Liver (tissue), 9 donors: ENCODE data around the gene LRRK1. TPM values are rescaled to one million over a fixed set of nuclear protein-coding genes. Genes with fewer than 3 reads are reported as not detected.

ENCODE experiments used
- DNase-seq: peaks from one replicate; pipeline ENCODE4 v3.0.0-alpha.2; 2017; ENCODE audit warnings: low spot score
- H3K27ac ChIP-seq, 2 donors: one replicate each; pipeline ENCODE4 v1.7.0; 2013; ENCODE audit warnings: inconsistent platforms in 2 of 2, low read length in 2 of 2, control low read depth in 1 of 2, low read depth in 1 of 2, mild to moderate bottlenecking in 1 of 2
- H3K27me3 ChIP-seq, 4 donors: one replicate each; pipeline versions ENCODE4 v1.6.1 to v1.7.0; 2013; ENCODE audit warnings: low read length in 3 of 4, inconsistent platforms in 1 of 4, mild to moderate bottlenecking in 1 of 4, moderate library complexity in 1 of 4; ENCODE audit not compliant: control insufficient read depth in 4 of 4, insufficient read depth in 4 of 4
- H3K36me3 ChIP-seq, 4 donors: one replicate each; pipeline versions ENCODE4 v1.6.1 to v1.7.0; 2013; ENCODE audit warnings: low read length in 3 of 4, mild to moderate bottlenecking in 3 of 4, low read depth in 1 of 4, moderate library complexity in 1 of 4; ENCODE audit not compliant: control insufficient read depth in 4 of 4, insufficient read depth in 3 of 4
- H3K4me1 ChIP-seq, 4 donors: one replicate each; pipeline versions ENCODE4 v1.6.1 to v1.7.0; 2013; ENCODE audit warnings: low read length in 3 of 4, mild to moderate bottlenecking in 3 of 4, moderate library complexity in 1 of 4; ENCODE audit not compliant: control insufficient read depth in 4 of 4, insufficient read depth in 4 of 4
- H3K4me3 ChIP-seq, 3 donors: one replicate each; pipeline versions ENCODE4 v1.6.1 to v1.7.0; 2013; ENCODE audit warnings: low read length in 3 of 3, control low read depth in 1 of 3, low read depth in 1 of 3, mild to moderate bottlenecking in 1 of 3
- H3K9ac ChIP-seq, 2 donors: one replicate each; pipeline ENCODE4 v1.7.0; 2013; ENCODE audit warnings: low read length in 2 of 2, mild to moderate bottlenecking in 2 of 2, moderate library complexity in 2 of 2, control low read depth in 1 of 2, low read depth in 1 of 2
- H3K9me3 ChIP-seq, 4 donors: one replicate each; pipeline versions ENCODE4 v1.6.1 to v1.7.0; 2013; ENCODE audit warnings: low read length in 3 of 4; ENCODE audit not compliant: control insufficient read depth in 4 of 4
- ATF3 ChIP-seq: IDR thresholded peaks from 2 replicates; pipeline ENCODE4 v1.6.1; 2016; ENCODE audit warnings: antibody characterized with exemption
- CTCF ChIP-seq: fragments of 150-350 bp; IDR thresholded peaks from 2 replicates; pipeline ENCODE4 v1.5.1; 2017; ENCODE audit warnings: improper control_type of control experiment, low read depth, low read length; ENCODE audit not compliant: missing input control
- EGR1 ChIP-seq, 2 donors: IDR thresholded peaks; 2 replicates each; pipeline ENCODE4 v1.6.1; 2016 to 2018; ENCODE audit warnings: antibody characterized with exemption in 2 of 2, low read depth in 2 of 2
- FOXA1 ChIP-seq: IDR thresholded peaks from 2 replicates; pipeline ENCODE4 v1.6.1; 2016; ENCODE audit warnings: antibody characterized with exemption
- FOXA2 ChIP-seq: IDR thresholded peaks from 2 replicates; pipeline ENCODE4 v1.6.1; 2016; ENCODE audit warnings: antibody characterized with exemption
- GABPA ChIP-seq, 2 donors: IDR thresholded peaks in 1 of 2; conservative IDR thresholded peaks in 1 of 2; 2 replicates each; pipeline ENCODE4 v1.6.1; 2016; ENCODE audit warnings: antibody characterized with exemption in 2 of 2, mild to moderate bottlenecking in 1 of 2, moderate library complexity in 1 of 2
- HNF4G ChIP-seq: IDR thresholded peaks from 2 replicates; pipeline ENCODE4 v1.6.1; 2016; ENCODE audit warnings: antibody characterized with exemption
- JUND ChIP-seq, 2 donors: IDR thresholded peaks; 2 replicates each; pipeline ENCODE4 v1.6.1; 2016; ENCODE audit warnings: antibody characterized with exemption in 2 of 2
- MAX ChIP-seq: IDR thresholded peaks from 2 replicates; pipeline ENCODE4 v1.6.1; 2016; ENCODE audit warnings: antibody characterized with exemption
- NR2F2 ChIP-seq: IDR thresholded peaks from 2 replicates; pipeline ENCODE4 v1.6.1; 2016; ENCODE audit warnings: antibody characterized with exemption
- RAD21 ChIP-seq, 2 donors: IDR thresholded peaks; 2 replicates each; pipeline ENCODE4 v1.6.1; 2016; ENCODE audit warnings: antibody characterized with exemption in 2 of 2, mild to moderate bottlenecking in 2 of 2
- RXRA ChIP-seq, 2 donors: IDR thresholded peaks; 2 replicates each; pipeline ENCODE4 v1.6.1; 2017 to 2018; ENCODE audit warnings: antibody characterized with exemption in 2 of 2, mild to moderate bottlenecking in 1 of 2
- SP1 ChIP-seq: IDR thresholded peaks from 2 replicates; pipeline ENCODE4 v1.6.1; 2018; ENCODE audit warnings: antibody characterized with exemption, mild to moderate bottlenecking
- TAF1 ChIP-seq: conservative IDR thresholded peaks from 2 replicates; pipeline ENCODE4 v1.6.1; 2016; ENCODE audit warnings: antibody characterized with exemption, mild to moderate bottlenecking
- YY1 ChIP-seq: IDR thresholded peaks from 2 replicates; pipeline ENCODE4 v1.6.1; 2016; ENCODE audit warnings: antibody characterized with exemption, mild to moderate bottlenecking
- ZBTB33 ChIP-seq: IDR thresholded peaks from 2 replicates; pipeline ENCODE4 v1.6.1; 2016; ENCODE audit warnings: antibody characterized with exemption
- WGBS: extraction: QIAGEN DNeasy Blood & Tissue Kit; methylation state at CpG from one replicate; pipeline ENCODE4 v1.1.7; 2013; 5-methylcytosine and 5-hydroxymethylcytosine counted together
- polyA plus RNA-seq, 2 donors: library from polyadenylated mRNA; stranded (reverse) in 1 of 2; unstranded in 1 of 2; fragments of 200-250 nt in 1 of 2; fragments of >200 nt in 1 of 2; fragmentation: Nextera tagmentation in 1 of 2; extraction: Ambion mirVana in 1 of 2; gene quantifications; one replicate each; pipeline versions ENCODE4 v1.2.1 to v1.2.3, GENCODE V29; 2013 to 2015
- total RNA-seq, 2 donors: library from RNA; depleted of rRNA; stranded (reverse); fragments of >200 nt; gene quantifications; one replicate each; pipeline ENCODE4 v1.2.3, GENCODE V29; 2014
- donor health status: healthy.
- donor health status: healthy.
- donor health status: healthy.
- donor health status: healthy.
- donor health status: healthy.

Gene LRRK1
- total and polyA plus RNA-seq, 4 donors = 1.2 to 4.4 (median 2.7) TPM

GRCh38 chr15:101049856-101050622 lies 130.9 kb downstream of the LRRK1 start:
- 86% methylated on average over 22 of the region's 22 CpGs for WGBS
- Histone ChIP-seq H3K27me3 (no peaks in the 10 kb centered on the region), H3K4me1 (no peaks in the 10 kb centered on the region), H3K27ac (no peak overlapping the region), H3K9ac (no peak overlapping the region), H3K36me3 (peaks cover 0 to 6% (median 0%) of the 10 kb centered on the region in 4 donors), H3K4me3 (no peak overlapping the region), H3K9me3 (no peaks in the 10 kb centered on the region)
- peak; percentile 25 for DNase-seq
- TF ChIP-seq GABPA (IDR thresholded peaks at IDR 0.05 in 1 of 2, conservative IDR thresholded peaks at IDR 0.05 in 1 of 2) (no peak), TAF1 (no peak)

GRCh38 chr15:101050623-101051290 lies 131.6 kb downstream of the LRRK1 start:
- no peaks in the 10 kb centered on the region for H3K9me3 ChIP-seq
- 83% methylated on average over 10 of the region's 10 CpGs for WGBS
- DNase-seq = peak; percentile 31
- H3K4me3 ChIP-seq = no peak overlapping the region
- peaks cover 0 to 8% (median 0%) of the 10 kb centered on the region in 4 donors for H3K36me3 ChIP-seq
- H3K27ac ChIP-seq = no peak overlapping the region
- TF ChIP-seq ATF3 (no peak), NR2F2 (no peak), ZBTB33 (no peak), RAD21 (IDR thresholded peaks at IDR 0.05) (no peak), FOXA2 (no peak), SP1 (no peak), JUND (IDR thresholded peaks at IDR 0.05) (no peak), EGR1 (IDR thresholded peaks at IDR 0.05; ENCODE audit: low read depth in 2 of 2) (no peak), GABPA (IDR thresholded peaks at IDR 0.05 in 1 of 2, conservative IDR thresholded peaks at IDR 0.05 in 1 of 2) (no peak)
- no peaks in the 10 kb centered on the region for H3K4me1 ChIP-seq
- H3K27me3 ChIP-seq = no peaks in the 10 kb centered on the region
- H3K9ac ChIP-seq = no peak overlapping the region

GRCh38 chr15:101051291-101052030 lies 132.3 kb downstream of the LRRK1 start:
- DNase-seq = peak; percentile 29
- H3K36me3 ChIP-seq = peaks cover 0 to 8% (median 0%) of the 10 kb centered on the region in 4 donors
- WGBS = 89% methylated on average over 28 of the region's 28 CpGs
- no peak for TF ChIP-seq RXRA (IDR thresholded peaks at IDR 0.05)
- TF ChIP-seq FOXA2 = no peak
- TF ChIP-seq YY1 = no peak
- TF ChIP-seq CTCF = no peak
- TF ChIP-seq MAX = no peak
- no peak for TF ChIP-seq EGR1 (IDR thresholded peaks at IDR 0.05; ENCODE audit: low read depth in 2 of 2)
- TF ChIP-seq ZBTB33 = no peak
- no peak for TF ChIP-seq TAF1
- TF ChIP-seq HNF4G = no peak
- no peak for TF ChIP-seq FOXA1
- TF ChIP-seq GABPA (IDR thresholded peaks at IDR 0.05 in 1 of 2, conservative IDR thresholded peaks at IDR 0.05 in 1 of 2) = no peak
- TF ChIP-seq NR2F2 = no peak

More at GRCh38 chr15:101051291-101052030, 132.3 kb downstream of the LRRK1 start:
- Histone ChIP-seq H3K27me3 (no peaks in the 10 kb centered on the region), H3K4me1 (no peaks in the 10 kb centered on the region), H3K27ac (no peak overlapping the region), H3K9ac (no peak overlapping the region), H3K4me3 (no peak overlapping the region), H3K9me3 (no peaks in the 10 kb centered on the region)
